ENCODE data around the gene SYT5. TPM values are rescaled to one million over a fixed set of nuclear protein-coding genes. Genes with fewer than 3 reads are reported as not detected.

SYT5 gene
- 1.9 to 4.8 TPM (median 4.0 TPM) in 5 replicates for total RNA-seq (2022; extraction: Qiagen RNA extraction; ENCODE audit: low read depth)

DNA sequence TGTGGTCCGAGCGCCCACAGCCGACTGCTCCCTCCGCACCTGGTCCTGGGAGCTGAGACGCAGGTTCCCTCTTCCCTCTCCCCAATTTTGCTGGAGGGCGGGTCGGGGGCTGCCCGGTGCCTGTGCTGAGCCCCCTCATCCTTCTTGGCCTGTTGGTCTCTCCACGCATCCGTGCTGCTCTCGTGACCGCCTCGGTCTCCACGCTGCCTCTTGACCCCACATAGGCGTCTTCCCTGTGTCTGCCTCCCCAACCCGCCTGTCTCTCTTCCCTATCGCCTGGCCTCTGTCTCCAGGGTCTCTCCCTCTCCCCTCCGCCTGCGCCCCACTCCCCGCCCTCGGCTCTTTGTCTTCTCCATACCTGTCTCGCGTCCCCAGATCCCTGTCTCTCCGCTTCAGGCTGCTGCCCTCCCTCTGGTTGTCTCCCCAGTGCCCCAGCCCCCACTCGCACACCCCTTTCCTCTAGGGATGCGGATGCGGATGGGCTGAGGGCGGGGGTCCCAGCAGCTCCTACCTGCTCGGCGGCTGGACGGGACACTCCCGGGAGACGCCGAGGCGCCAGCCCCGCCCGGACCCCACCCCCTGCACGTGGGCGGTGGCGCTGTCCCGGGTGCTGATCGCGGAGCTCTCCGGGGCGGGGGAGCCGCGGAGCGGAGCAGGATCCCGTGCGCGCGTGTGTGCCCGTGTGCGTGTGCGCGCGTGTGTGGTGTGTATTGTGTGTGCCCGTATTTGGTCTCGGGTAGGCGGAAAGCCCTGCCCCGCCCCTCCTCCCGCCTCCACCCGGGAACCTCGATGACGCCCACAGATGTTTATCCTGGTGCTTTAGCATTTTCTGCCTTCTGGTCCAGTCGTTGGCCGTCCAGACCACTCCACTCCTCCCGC is at the start of gene SYT5:
SYT5 (minus strand) TSS at position 684 of the 879 bp plus-strand sequence. CDS start 1,248 bp downstream, outside the sequence.

DNA sequence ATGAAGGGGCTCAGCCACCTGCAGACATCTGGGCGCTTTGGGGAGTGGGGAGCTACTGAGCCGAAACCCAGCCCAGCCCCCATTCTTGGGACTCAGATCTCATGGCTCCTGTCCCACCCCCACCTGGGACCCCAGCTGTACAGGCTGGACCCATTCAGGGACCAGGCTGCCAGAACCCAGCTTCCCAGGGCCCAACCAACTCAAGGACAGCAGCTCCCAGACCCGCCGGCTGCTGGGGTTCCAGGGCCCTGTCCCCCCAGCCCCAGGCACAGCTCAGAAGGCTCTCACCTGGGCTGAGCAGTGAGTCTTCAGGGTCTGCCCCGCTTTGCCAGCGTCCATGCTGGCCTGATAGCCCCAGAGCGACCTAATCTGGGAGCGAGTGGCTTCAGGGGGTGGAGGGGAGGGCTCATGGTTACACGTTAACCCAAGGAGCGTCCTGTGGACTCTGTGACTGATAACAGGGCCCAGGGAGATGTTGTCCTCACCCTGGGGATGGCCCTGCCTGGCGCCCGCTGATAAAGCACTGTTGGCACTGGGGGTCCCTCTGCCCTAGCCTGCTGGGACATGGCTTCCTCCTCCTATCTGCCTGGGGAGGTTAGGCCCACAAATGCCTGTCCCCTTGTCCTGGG is 48.4 kb upstream of the SYT5 start, which contains the start of gene TMEM86B:
TMEM86B (minus strand) TSS at position 361 of the 629 bp plus-strand sequence; CDS start at position 339, 22 bp downstream.

DNA sequence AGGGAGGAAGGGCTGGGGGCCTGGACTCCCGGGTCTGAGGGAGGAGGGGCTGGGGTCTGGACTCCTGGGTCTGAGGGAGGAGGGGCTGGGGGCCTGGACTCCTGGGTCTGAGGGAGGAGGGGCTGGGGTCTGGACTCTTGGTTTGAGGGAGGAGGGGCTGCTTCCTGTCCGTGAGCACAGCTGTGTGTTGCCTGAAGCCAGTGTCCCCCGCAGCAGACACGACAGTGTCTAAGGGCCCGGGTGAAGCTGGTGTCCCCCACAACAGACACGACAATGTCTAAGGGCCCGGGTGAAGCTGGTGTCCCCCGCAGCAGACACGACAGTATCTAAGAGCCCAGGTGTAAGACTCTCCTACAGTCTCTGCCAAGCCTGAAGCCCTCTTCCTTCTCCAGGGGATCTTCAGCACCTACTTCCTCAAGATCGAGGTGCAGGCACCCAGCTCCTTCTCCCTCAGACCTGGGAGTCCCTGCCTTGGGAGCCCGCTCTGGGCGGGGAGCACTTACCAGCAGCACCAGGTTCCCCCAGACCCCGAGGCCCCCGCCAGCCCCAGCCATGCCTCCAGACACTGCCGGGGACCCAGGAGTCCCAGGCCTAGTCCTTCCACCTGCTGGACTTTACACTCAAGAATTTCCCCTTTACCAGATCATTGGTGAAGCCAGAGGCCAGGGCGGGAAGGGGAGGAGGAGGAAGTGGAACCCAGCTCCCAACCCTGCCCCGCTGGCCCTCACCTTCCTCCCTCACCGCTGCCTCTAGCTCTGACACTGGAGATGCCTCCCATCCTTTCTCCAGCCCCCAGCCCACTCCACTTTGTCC is 29.0 kb upstream of the SYT5 start, which contains the start of gene PTPRH:
PTPRH (minus strand) TSS at position 622 of the 813 bp plus-strand sequence; CDS start at position 554, 68 bp downstream.

DNA sequence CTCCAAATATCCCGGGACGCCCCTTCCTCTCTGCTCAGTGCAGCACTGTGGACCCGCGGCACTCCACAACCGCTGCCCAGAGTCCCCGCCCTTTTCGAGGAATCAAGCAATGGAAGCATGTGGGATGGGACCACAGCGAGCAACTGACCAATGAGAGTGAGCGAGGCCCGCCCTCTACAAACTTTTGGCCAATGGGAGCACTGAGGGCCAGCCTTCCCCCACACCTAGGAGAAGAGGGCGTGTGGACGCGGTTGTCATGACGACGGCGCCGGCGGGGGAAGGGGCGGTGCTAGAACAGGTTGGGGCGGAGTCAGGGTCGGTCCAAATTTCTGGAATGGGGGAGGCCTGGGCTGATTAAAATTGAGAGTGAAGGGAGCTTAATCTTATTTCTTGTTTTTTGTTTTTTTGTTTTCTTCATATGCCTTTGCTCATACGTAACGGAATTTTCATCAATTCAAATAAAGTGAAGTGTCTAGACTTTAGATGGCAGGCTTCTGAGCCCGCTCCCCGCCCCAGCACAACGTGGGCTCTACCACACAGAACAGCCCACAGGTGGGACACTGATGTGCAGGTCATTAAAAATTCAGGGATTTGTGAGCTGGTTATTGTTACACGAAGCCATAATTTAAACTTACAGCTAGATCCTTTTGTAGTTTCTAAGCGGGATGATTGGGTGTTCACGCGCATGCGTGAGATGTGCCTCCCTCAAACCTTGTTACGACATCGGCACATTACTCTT is 13.4 kb downstream of the SYT5 start, which contains the start of gene DNAAF3:
DNAAF3 (minus strand) TSS at position 84 of the 739 bp plus-strand sequence. CDS start 200 bp downstream, outside the sequence.

DNA sequence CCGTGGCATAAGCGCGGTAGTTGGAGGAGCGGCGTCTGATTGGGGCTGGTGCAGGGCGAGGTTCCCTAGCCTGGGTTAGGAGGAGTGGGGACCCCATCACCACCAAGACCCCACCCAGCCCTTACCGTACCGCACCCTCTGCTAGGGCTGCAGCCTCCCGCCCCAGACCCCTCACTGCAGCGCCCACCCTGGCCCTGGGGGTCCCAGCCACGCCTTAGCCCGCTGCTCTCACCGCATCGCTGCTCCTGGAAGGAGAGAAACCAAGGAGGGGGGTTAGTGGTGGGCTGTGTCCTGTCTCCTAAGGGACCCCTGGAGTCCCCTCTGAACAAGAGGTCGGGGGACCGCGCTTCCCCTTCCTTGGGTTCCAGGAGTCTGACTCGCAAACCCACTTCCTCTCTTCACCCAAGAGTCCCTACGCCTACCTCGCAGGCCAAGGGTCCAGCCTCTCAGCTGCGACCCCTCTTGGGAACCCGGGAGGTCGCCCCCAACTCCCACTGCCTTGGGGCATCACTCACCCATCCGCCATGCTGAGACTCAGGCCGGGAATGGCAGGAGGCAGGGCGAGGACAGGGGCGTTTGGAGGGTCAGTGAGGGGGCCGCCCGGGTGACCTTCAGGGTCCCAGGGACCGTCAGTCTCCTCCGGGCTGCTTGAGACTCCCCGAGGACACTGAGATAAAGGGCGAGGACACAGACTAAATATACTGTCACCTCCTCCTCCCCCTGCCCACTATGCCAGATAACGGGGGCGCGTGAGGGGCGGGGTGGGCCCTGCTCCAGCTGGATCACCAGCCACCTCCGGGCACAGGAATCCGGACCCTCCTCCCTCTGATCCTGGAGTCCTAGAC is 22.8 kb downstream of the SYT5 start, which contains the start of gene TNNI3:
TNNI3 (minus strand) TSS at position 669 of the 845 bp plus-strand sequence; CDS start at position 526, 143 bp downstream.

DNA sequence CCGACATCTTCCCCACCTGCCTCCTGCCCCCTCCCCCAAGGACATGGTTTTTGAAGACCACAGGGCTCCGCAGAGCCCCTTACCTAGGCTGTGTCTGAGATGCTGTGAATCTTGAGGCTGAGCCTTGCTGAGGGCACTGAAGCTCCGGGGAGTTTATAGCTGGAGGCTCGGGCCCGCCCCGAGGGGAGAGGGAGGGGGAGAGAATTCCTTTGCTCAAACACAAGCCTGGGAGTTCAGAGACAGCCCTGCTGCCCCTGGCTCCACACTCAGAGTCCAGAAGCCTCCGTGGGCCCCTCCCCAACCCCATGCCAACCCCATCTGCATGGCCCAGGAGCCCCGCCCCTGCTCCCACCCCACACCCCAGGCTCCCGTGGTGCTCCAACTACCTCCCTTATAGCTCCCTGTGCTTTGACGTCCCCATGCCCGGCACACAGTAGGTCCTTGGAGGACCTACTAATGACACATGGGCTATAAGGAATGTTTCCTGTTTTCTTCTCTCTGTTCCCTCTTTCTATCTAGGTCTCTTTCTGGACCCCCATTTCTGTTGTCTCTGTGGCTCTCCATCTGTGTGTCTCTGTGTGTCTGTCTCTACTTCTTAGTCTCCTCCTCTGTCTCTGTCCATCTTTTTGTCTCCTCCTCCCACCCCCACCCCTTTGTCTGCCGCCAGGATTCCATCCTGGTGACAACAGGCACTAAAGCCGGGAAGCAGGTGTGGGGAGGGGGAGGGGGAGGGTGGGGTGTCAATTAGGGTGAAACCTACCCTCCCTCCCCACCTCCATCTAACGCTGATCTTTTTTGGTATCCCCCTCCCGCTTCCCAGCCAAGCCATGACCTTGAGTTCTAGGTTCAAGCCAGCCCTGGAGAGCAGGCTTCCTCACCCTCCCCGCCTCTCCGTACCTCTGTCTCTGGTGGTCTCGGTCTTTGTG is 30.7 kb downstream of the SYT5 start, which contains the start of gene TNNT1:
TNNT1 (minus strand) TSS at position 129 of the 926 bp plus-strand sequence. CDS start 2,049 bp downstream, outside the sequence.

Other genes starting within 250 kb of the SYT5 start
- gene NLRP7, start 232.8 kb downstream of the SYT5 start, total RNA-seq (2022; extraction: Qiagen RNA extraction; ENCODE audit: low read depth): 0.07 TPM in 1 of 5 replicates, not detected in the others
- 24.3 to 27.0 TPM (median 26.5 TPM) in 5 replicates for gene NLRP2, start 213.9 kb downstream of the SYT5 start, total RNA-seq (2022; extraction: Qiagen RNA extraction; ENCODE audit: low read depth)
- 0.08 to 0.22 TPM (median 0.17 TPM) in 4 of 5 replicates, not detected in the other for gene GP6, start 142.0 kb downstream of the SYT5 start, total RNA-seq (2022; extraction: Qiagen RNA extraction; ENCODE audit: low read depth)
- gene RDH13, start 117.1 kb downstream of the SYT5 start, total RNA-seq (2022; extraction: Qiagen RNA extraction; ENCODE audit: low read depth): 15.2 to 22.6 TPM (median 20.6 TPM) in 5 replicates
- 5.0 to 6.5 TPM (median 5.9 TPM) in 5 replicates for gene EPS8L1, start 104.4 kb downstream of the SYT5 start, total RNA-seq (2022; extraction: Qiagen RNA extraction; ENCODE audit: low read depth)
- 55.9 to 88.0 TPM (median 82.4 TPM) in 5 replicates for gene PPP1R12C, start 62.7 kb downstream of the SYT5 start, total RNA-seq (2022; extraction: Qiagen RNA extraction; ENCODE audit: low read depth)
- 115 to 148 TPM (median 130 TPM) in 5 replicates for gene TNNT1, start 31.1 kb downstream of the SYT5 start, total RNA-seq (2022; extraction: Qiagen RNA extraction; ENCODE audit: low read depth)
- 5.9 to 9.6 TPM (median 8.0 TPM) in 5 replicates for gene TNNI3, start 22.6 kb downstream of the SYT5 start, total RNA-seq (2022; extraction: Qiagen RNA extraction; ENCODE audit: low read depth)
- gene DNAAF3, start 13.7 kb downstream of the SYT5 start, total RNA-seq (2022; extraction: Qiagen RNA extraction; ENCODE audit: low read depth): 3.7 to 7.7 TPM (median 5.7 TPM) in 5 replicates
- 2.7 to 5.3 TPM (median 5.1 TPM) in 5 replicates for gene PTPRH, start 29.2 kb upstream of the SYT5 start, total RNA-seq (2022; extraction: Qiagen RNA extraction; ENCODE audit: low read depth)
- 3.1 to 5.3 TPM (median 4.1 TPM) in 5 replicates for gene TMEM86B, start 48.5 kb upstream of the SYT5 start, total RNA-seq (2022; extraction: Qiagen RNA extraction; ENCODE audit: low read depth)
- 84.5 to 118 TPM (median 109 TPM) in 5 replicates for gene PPP6R1, start 78.7 kb upstream of the SYT5 start, total RNA-seq (2022; extraction: Qiagen RNA extraction; ENCODE audit: low read depth)
- 120 to 145 TPM (median 138 TPM) in 5 replicates for gene HSPBP1, start 99.8 kb upstream of the SYT5 start, total RNA-seq (2022; extraction: Qiagen RNA extraction; ENCODE audit: low read depth)
- gene BRSK1, start 103.7 kb upstream of the SYT5 start, total RNA-seq (2022; extraction: Qiagen RNA extraction; ENCODE audit: low read depth): 2.5 to 4.3 TPM (median 4.1 TPM) in 5 replicates
- gene TMEM150B, start 145.1 kb upstream of the SYT5 start, total RNA-seq (2022; extraction: Qiagen RNA extraction; ENCODE audit: low read depth): not detected in 5 replicates
- 3.7 to 7.5 TPM (median 5.9 TPM) in 5 replicates for gene KMT5C, start 159.6 kb upstream of the SYT5 start, total RNA-seq (2022; extraction: Qiagen RNA extraction; ENCODE audit: low read depth)
- gene COX6B2, start 174.4 kb upstream of the SYT5 start, total RNA-seq (2022; extraction: Qiagen RNA extraction; ENCODE audit: low read depth): 0.57 to 1.2 TPM (median 0.81 TPM) in 5 replicates
- gene GARIN5B, start 183.0 kb upstream of the SYT5 start, total RNA-seq (2022; extraction: Qiagen RNA extraction; ENCODE audit: low read depth): 0.08 to 0.33 TPM (median 0.13 TPM) in 5 replicates
- 14.5 to 19.3 TPM (median 18.6 TPM) in 5 replicates for gene IL11, start 190.2 kb upstream of the SYT5 start, total RNA-seq (2022; extraction: Qiagen RNA extraction; ENCODE audit: low read depth)
- gene TMEM190, start 196.5 kb upstream of the SYT5 start, total RNA-seq (2022; extraction: Qiagen RNA extraction; ENCODE audit: low read depth): 0.94 to 2.2 TPM (median 1.7 TPM) in 5 replicates
- 2.8 to 9.2 TPM (median 7.0 TPM) in 5 replicates for gene TMEM238, start 204.0 kb upstream of the SYT5 start, total RNA-seq (2022; extraction: Qiagen RNA extraction; ENCODE audit: low read depth)
- 2,491 to 3,078 TPM (median 2,623 TPM) in 5 replicates for gene RPL28, start 205.6 kb upstream of the SYT5 start, total RNA-seq (2022; extraction: Qiagen RNA extraction; ENCODE audit: low read depth)
- 343 to 483 TPM (median 443 TPM) in 5 replicates for gene UBE2S, start 227.5 kb upstream of the SYT5 start, total RNA-seq (2022; extraction: Qiagen RNA extraction; ENCODE audit: low read depth)

All from A549 treated with GW870086 at 1 μM for 4 hours (cell line).